ENCODE data around the gene PSMD8.
"Not testable (repeated sequence)": the region's sequence is repeated elsewhere in the genome, so short reads cannot be mapped to it uniquely, and the experiment has no call there.

Gene PSMD8

DNA sequence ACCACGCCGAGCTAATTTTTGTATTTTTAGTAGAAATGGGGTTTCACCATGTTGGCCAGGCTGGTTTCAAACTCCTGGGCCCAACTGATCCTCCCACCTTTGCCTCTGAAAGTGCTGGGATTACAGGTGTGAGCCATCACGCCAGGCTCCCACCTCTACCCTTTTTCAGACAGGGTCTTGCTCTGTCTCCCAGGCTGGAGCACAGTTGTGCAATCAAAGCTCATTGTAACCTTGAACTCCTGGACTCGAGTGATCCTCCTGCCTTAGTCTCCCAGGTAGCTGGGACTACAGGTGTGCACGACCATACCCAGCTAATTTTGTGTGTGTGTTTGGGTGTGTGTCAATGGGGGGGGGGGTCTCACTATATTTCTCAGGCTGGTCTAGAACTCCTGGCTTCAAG, 49.9 kb downstream of the PSMD8 start:
- peaks cover 0 to 59% of the 10 kb centered on the region in 2 donors for H3K27me3 ChIP-seq
- intact Hi-C loops (cut with DNase I; ENCODE audit: low total_unique reads) = no loop called here
- no peaks in the 10 kb centered on the region for H3K36me3 ChIP-seq
- no peak overlapping the region for H3K27ac ChIP-seq
- no peaks in the 10 kb centered on the region for H3K9me3 ChIP-seq
- no peak for DNase-seq
- no peaks in the 10 kb centered on the region for H3K4me1 ChIP-seq
- H3K4me3 ChIP-seq = no peak overlapping the region
- TF ChIP-seq, protein P1, sequence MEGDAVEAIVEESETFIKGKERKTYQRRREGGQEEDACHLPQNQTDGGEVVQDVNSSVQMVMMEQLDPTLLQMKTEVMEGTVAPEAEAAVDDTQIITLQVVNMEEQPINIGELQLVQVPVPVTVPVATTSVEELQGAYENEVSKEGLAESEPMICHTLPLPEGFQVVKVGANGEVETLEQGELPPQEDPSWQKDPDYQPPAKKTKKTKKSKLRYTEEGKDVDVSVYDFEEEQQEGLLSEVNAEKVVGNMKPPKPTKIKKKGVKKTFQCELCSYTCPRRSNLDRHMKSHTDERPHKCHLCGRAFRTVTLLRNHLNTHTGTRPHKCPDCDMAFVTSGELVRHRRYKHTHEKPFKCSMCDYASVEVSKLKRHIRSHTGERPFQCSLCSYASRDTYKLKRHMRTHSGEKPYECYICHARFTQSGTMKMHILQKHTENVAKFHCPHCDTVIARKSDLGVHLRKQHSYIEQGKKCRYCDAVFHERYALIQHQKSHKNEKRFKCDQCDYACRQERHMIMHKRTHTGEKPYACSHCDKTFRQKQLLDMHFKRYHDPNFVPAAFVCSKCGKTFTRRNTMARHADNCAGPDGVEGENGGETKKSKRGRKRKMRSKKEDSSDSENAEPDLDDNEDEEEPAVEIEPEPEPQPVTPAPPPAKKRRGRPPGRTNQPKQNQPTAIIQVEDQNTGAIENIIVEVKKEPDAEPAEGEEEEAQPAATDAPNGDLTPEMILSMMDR (IDR thresholded peaks at IDR 0.05) = no peak

- Histone ChIP-seq H3K9me3 (no peaks in the 10 kb centered on the region), H3K27ac (no peak overlapping the region), H3K4me1 (no peaks in the 10 kb centered on the region), H3K36me3 (no peaks in the 10 kb centered on the region), H3K27me3 (peaks cover 0 to 50% of the 10 kb centered on the region in 2 donors), H3K4me3 (peak overlapping the region; percentile 25 to 26)
- TF ChIP-seq, protein P1 (IDR thresholded peaks at IDR 0.05) = no peak
- no peak for DNase-seq
- intact Hi-C loops (cut with DNase I; ENCODE audit: low total_unique reads) = no loop called here
Measured at GRCh38 chr19:38425222-38425809, 50.9 kb downstream of the PSMD8 start.

DNA sequence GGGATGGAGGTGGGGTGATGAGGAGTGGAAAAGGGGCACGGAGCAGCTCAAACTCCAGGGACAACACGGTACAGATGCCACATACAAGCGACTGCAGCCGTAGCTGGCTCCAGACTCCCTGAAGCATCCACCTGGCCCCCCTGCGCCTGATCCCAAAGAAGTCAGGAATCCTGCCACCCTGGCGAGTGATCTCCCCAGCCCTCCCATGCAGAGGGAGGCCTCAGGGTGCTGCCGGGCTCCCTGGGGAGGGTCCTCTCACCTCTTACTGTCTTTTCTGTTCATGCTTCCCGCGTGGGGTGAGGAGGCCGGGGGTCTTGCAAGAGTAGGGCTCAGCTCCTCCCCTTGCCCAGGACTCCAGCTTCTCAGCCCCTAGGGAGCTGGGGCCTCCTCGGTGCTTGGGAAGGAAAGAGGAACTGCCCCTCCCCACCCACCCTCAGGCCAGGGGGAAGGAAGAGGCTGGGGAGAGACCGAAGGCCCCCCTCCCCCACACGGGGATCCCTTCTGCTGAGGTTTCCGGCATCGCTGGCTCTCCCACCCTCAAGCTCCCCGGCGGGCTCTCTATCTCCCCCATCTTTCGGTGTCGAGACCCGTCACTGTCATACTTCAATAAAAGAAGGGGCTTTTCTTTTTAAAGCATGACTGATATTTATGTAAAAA, 51.6 kb downstream of the PSMD8 start, which contains the start of gene RASGRP4:
Gene RASGRP4, minus strand, starts transcription at position 410 of the 657 bp plus-strand sequence. Its CDS starts 128 bp downstream, at position 282.
- peak within 1 kb of the TSS; percentile 25 to 26 for H3K4me3 ChIP-seq

DNA sequence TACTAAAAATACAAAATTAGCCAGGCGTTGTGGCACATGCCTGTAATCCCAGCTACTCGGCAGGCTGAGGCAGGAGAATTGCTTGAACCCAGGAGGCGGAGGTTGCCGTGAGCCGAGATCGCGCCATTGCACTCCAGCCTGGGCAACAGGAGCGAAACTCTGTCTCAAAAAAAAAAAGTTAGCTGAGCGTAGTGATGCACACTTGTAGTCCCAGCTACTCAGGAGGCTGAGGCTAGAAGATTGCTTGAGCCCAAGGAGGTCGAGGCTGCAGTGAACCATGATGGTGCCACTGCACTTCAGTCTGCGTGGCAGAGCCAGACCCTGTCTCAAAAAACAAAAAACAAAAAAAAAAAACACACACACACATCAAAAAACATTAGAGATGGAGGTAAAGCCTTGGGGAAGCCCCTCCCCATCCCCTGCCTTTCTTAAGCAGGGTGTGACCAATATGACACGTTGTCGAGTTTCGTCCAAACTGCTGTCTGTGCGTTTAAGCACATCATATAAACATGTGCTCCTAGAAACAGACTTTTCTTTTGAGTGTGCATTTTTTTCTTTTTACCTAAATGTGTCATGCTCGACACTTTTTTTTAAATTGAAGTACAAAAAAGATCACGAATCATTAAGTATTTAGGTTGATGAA, 52.8 kb downstream of the PSMD8 start:
- H3K27ac ChIP-seq; DNase-seq; intact Hi-C loops (cut with DNase I; ENCODE audit: low total_unique reads); H3K36me3 ChIP-seq; H3K4me1 ChIP-seq; H3K4me3 ChIP-seq; H3K9me3 ChIP-seq: not testable (repeated sequence)
- peaks cover 0 to 44% of the 10 kb centered on the region in 2 donors for H3K27me3 ChIP-seq

More for the DNA sequence above, 51.6 kb downstream of the PSMD8 start, which contains the start of gene RASGRP4:
- H3K27me3 ChIP-seq = peaks cover 0 to 45% of the 10 kb centered on the region in 2 donors
- TF ChIP-seq, protein P1 (IDR thresholded peaks at IDR 0.05) = no peak
- no peaks in the 10 kb centered on the region for H3K4me1 ChIP-seq
- DNase-seq = peak in 1 of 2 donors; percentile 25
- no peaks in the 10 kb centered on the region for H3K36me3 ChIP-seq
- H3K27ac ChIP-seq = no peak within 1 kb of the TSS
- intact Hi-C loops (cut with DNase I; ENCODE audit: low total_unique reads) = no loop called here
- H3K9me3 ChIP-seq = no peaks in the 10 kb centered on the region

DNA sequence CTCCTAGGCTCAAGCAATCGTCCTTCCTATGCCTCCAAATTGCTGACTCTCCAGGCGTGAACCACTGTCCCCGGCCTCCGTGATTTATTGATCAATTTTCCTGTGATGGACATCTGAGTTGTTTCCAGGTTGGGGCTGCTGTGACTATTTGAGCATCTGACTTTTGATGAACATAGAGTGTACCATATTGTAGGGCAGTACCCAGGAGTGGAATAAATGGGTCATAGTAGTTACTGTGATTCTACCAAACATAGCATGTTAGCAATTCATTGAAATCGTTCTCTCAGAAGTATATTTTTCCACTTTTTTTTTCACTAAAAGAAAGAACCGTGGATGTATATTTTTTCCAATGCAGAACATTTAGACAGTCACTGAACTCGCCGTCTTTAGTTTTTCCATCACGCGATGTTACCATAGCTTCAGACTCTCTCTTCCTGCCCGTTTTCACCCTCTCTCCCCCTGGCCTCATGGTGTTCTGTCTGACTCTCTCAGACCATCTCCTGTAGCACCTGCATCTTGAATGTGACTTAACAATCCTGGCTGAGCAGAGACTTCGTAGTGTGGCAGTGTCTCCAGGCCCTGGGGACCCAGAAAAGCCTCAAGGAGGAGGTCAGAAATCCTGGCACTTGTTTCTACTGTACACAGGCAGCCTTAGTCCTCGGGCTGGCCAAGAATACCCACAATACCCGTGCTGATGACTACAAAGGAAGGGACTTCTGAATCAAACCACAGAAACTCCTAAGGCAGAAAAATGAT, 54.9 kb downstream of the PSMD8 start:
- no peak overlapping the region for H3K4me3 ChIP-seq
- no peaks in the 10 kb centered on the region for H3K36me3 ChIP-seq
- H3K27ac ChIP-seq = no peak overlapping the region
- intact Hi-C loops (cut with DNase I; ENCODE audit: low total_unique reads) = no loop called here
- no peaks in the 10 kb centered on the region for H3K9me3 ChIP-seq
- DNase-seq = no peak
- TF ChIP-seq, protein P1 (IDR thresholded peaks at IDR 0.05) = no peak
- H3K4me1 ChIP-seq = peaks cover 0 to 6% (median 0%) of the 10 kb centered on the region in 4 donors
- H3K27me3 ChIP-seq = peaks cover 0 to 46% of the 10 kb centered on the region in 2 donors

Measured in tibial artery (tissue), 4 donors.